Natural killer cell treated with Interleukin-12 subunit alpha and Interleukin-12 subunit beta and Interleukin-15 and Interleukin-18, amount 100 ng/mL, for 72 hours (primary cell): ENCODE measurements around the gene MRPL50. TPM values are rescaled to one million over a fixed set of nuclear protein-coding genes. Genes with fewer than 3 reads are reported as not detected.

ENCODE experiments used
- ATAC-seq, 2 donors: fragments of 150-1000 bp; cut with Tn5 transposase in 1 of 2; sonication (Bioruptor Pico), chemical (Tn5 transposase) in 1 of 2; 2 replicates each; pipeline ENCODE4 v1.10.0; 2021
- DNase-seq: peaks from one replicate; pipeline ENCODE4 v3.0.0; 2022; ENCODE audit warnings: low spot score
- H3K27ac Mint-ChIP-seq, 2 donors: 1 replicate in 1 of 2; 2 replicates in 1 of 2; pipeline ENCODE4 v1.8.0; 2022; ENCODE audit warnings: mixed read lengths in 2 of 2, mild to moderate bottlenecking in 1 of 2, moderate library complexity in 1 of 2
- H3K27me3 Mint-ChIP-seq, 2 donors: 1 replicate in 1 of 2; 2 replicates in 1 of 2; pipeline ENCODE4 v1.8.0; 2022; ENCODE audit warnings: mixed read lengths in 2 of 2
- H3K36me3 Mint-ChIP-seq: one replicate; pipeline ENCODE4 v1.8.0; 2022; ENCODE audit warnings: mixed read lengths
- H3K4me1 Mint-ChIP-seq, 2 donors: 1 replicate in 1 of 2; 2 replicates in 1 of 2; pipeline ENCODE4 v1.8.0; 2022; ENCODE audit warnings: low read depth in 2 of 2, mixed read lengths in 2 of 2, mild to moderate bottlenecking in 1 of 2
- H3K4me3 Mint-ChIP-seq: one replicate; pipeline ENCODE4 v1.8.0; 2022; ENCODE audit warnings: mixed read lengths
- H3K9me3 Mint-ChIP-seq: 2 replicates; pipeline ENCODE4 v1.8.0; 2022; ENCODE audit warnings: mixed read lengths
- total RNA-seq, 2 donors: library from RNA; stranded (reverse); gene quantifications; one replicate each; pipeline ENCODE4 v1.2.3, GENCODE V29; 2022

MRPL50 gene
- total RNA-seq, 2 donors from 2014 or later: 9.1 to 10.5 TPM

GRCh38 chr9:101381118-101381517, 17.3 kb downstream of the MRPL50 start:
- Mint-ChIP-seq H3K9me3 (peaks cover 12% of the 10 kb centered on the region), H3K27me3 (peaks cover 7 to 23% of the 10 kb centered on the region in 2 donors)

GRCh38 chr9:101380295-101380694, 18.1 kb downstream of the MRPL50 start:
- H3K4me1 Mint-ChIP-seq: no peaks in the 10 kb centered on the region
- peaks cover 11 to 28% of the 10 kb centered on the region in 2 donors for H3K27me3 Mint-ChIP-seq
- no peak overlapping the region for H3K27ac Mint-ChIP-seq
- H3K4me3 Mint-ChIP-seq: no peak overlapping the region
- no peak for ATAC-seq
- no peak for DNase-seq
- H3K36me3 Mint-ChIP-seq: peaks cover 13% of the 10 kb centered on the region
- H3K9me3 Mint-ChIP-seq: peaks cover 9% of the 10 kb centered on the region

More at GRCh38 chr9:101381118-101381517, 17.3 kb downstream of the MRPL50 start:
- DNase-seq (no peak), ATAC-seq (no peak)
- Mint-ChIP-seq H3K36me3 (peaks cover 9% of the 10 kb centered on the region), H3K27ac (no peak overlapping the region), H3K4me1 (no peaks in the 10 kb centered on the region), H3K4me3 (no peak overlapping the region)

- Mint-ChIP-seq H3K4me1 (no peaks in the 10 kb centered on the region), H3K27me3 (peaks cover 17 to 35% of the 10 kb centered on the region in 2 donors), H3K4me3 (no peak overlapping the region), H3K36me3 (peaks cover 13% of the 10 kb centered on the region), H3K9me3 (peaks cover 3% of the 10 kb centered on the region), H3K27ac (no peak overlapping the region)
- DNase-seq (no peak), ATAC-seq (no peak)
Observed at GRCh38 chr9:101376111-101376848, 22.1 kb downstream of the MRPL50 start.

GRCh38 chr9:101375546-101375945, 22.9 kb downstream of the MRPL50 start:
- Mint-ChIP-seq H3K27ac (no peak overlapping the region), H3K4me1 (no peaks in the 10 kb centered on the region), H3K36me3 (peaks cover 13% of the 10 kb centered on the region), H3K27me3 (peaks cover 19 to 39% of the 10 kb centered on the region in 2 donors), H3K4me3 (no peak overlapping the region), H3K9me3 (peaks cover 3% of the 10 kb centered on the region)
- ATAC-seq (no peak), DNase-seq (no peak)

- no peak for ATAC-seq
- no peaks in the 10 kb centered on the region for H3K9me3 Mint-ChIP-seq
- H3K4me1 Mint-ChIP-seq: no peaks in the 10 kb centered on the region
- H3K4me3 Mint-ChIP-seq: no peak overlapping the region
- peaks cover 19 to 35% of the 10 kb centered on the region in 2 donors for H3K27me3 Mint-ChIP-seq
- peaks cover 8% of the 10 kb centered on the region for H3K36me3 Mint-ChIP-seq
- H3K27ac Mint-ChIP-seq: no peak overlapping the region
- no peak for DNase-seq
Observed at GRCh38 chr9:101372327-101373118, 25.9 kb downstream of the MRPL50 start.

- no peaks in the 10 kb centered on the region for H3K9me3 Mint-ChIP-seq
- peaks cover 8% of the 10 kb centered on the region for H3K36me3 Mint-ChIP-seq
- H3K27me3 Mint-ChIP-seq: peaks cover 19 to 36% of the 10 kb centered on the region in 2 donors
- no peak for ATAC-seq
- H3K27ac Mint-ChIP-seq: no peak overlapping the region
- DNase-seq: no peak
- H3K4me1 Mint-ChIP-seq: no peaks in the 10 kb centered on the region
- no peak overlapping the region for H3K4me3 Mint-ChIP-seq
Observed at GRCh38 chr9:101371813-101372212, 26.6 kb downstream of the MRPL50 start.

- ATAC-seq (no peak), DNase-seq (no peak)
- Mint-ChIP-seq H3K27me3 (peaks cover 8 to 32% of the 10 kb centered on the region in 2 donors), H3K4me1 (no peaks in the 10 kb centered on the region), H3K27ac (no peak overlapping the region), H3K4me3 (no peak overlapping the region), H3K9me3 (no peaks in the 10 kb centered on the region), H3K36me3 (no peaks in the 10 kb centered on the region)
Observed at GRCh38 chr9:101369884-101370531, 28.4 kb downstream of the MRPL50 start.

- DNase-seq (no peak), ATAC-seq (no peak)
- H3K4me3 Mint-ChIP-seq: no peak overlapping the region
- no peaks in the 10 kb centered on the region for H3K4me1 Mint-ChIP-seq
- H3K27ac Mint-ChIP-seq: no peak overlapping the region
- H3K9me3 Mint-ChIP-seq: no peaks in the 10 kb centered on the region
- H3K27me3 Mint-ChIP-seq: peaks cover 9 to 32% of the 10 kb centered on the region in 2 donors
- no peaks in the 10 kb centered on the region for H3K36me3 Mint-ChIP-seq
Observed at GRCh38 chr9:101369286-101369685, 29.1 kb downstream of the MRPL50 start.

- ATAC-seq (no peak), DNase-seq (no peak)
- H3K4me1 Mint-ChIP-seq: no peaks in the 10 kb centered on the region
- no peaks in the 10 kb centered on the region for H3K36me3 Mint-ChIP-seq
- H3K9me3 Mint-ChIP-seq: no peaks in the 10 kb centered on the region
- no peak overlapping the region for H3K27ac Mint-ChIP-seq
- peaks cover 11 to 32% of the 10 kb centered on the region in 2 donors for H3K27me3 Mint-ChIP-seq
- no peak overlapping the region for H3K4me3 Mint-ChIP-seq
Observed at GRCh38 chr9:101367323-101367722, 31.1 kb downstream of the MRPL50 start.

- peaks cover 7 to 25% of the 10 kb centered on the region in 2 donors for H3K27me3 Mint-ChIP-seq
- DNase-seq (no peak), ATAC-seq (no peak)
- H3K9me3 Mint-ChIP-seq: no peaks in the 10 kb centered on the region
- H3K4me3 Mint-ChIP-seq: no peak overlapping the region
- no peaks in the 10 kb centered on the region for H3K4me1 Mint-ChIP-seq
- no peaks in the 10 kb centered on the region for H3K36me3 Mint-ChIP-seq
- H3K27ac Mint-ChIP-seq: no peak overlapping the region
Observed at GRCh38 chr9:101366038-101366756, 32.2 kb downstream of the MRPL50 start.

- Mint-ChIP-seq H3K36me3 (no peaks in the 10 kb centered on the region), H3K9me3 (no peaks in the 10 kb centered on the region), H3K4me1 (no peaks in the 10 kb centered on the region), H3K27me3 (peaks cover 6 to 18% of the 10 kb centered on the region in 2 donors), H3K4me3 (no peak overlapping the region), H3K27ac (no peak overlapping the region)
- no peak for ATAC-seq
- DNase-seq: no peak
Observed at GRCh38 chr9:101365181-101365580, 33.2 kb downstream of the MRPL50 start.

GRCh38 chr9:101362450-101362849, 36.0 kb downstream of the MRPL50 start:
- no peak for ATAC-seq
- no peak for DNase-seq
- no peaks in the 10 kb centered on the region for H3K4me1 Mint-ChIP-seq
- H3K27me3 Mint-ChIP-seq: peaks cover 6 to 10% of the 10 kb centered on the region in 2 donors
- no peak overlapping the region for H3K27ac Mint-ChIP-seq
- H3K9me3 Mint-ChIP-seq: no peaks in the 10 kb centered on the region
- H3K4me3 Mint-ChIP-seq: no peak overlapping the region
- no peaks in the 10 kb centered on the region for H3K36me3 Mint-ChIP-seq

- ATAC-seq (no peak), DNase-seq (no peak)
- Mint-ChIP-seq H3K4me1 (no peaks in the 10 kb centered on the region), H3K9me3 (no peaks in the 10 kb centered on the region), H3K27me3 (peaks cover 0 to 6% of the 10 kb centered on the region in 2 donors), H3K36me3 (no peaks in the 10 kb centered on the region), H3K4me3 (no peak overlapping the region), H3K27ac (no peak overlapping the region)
Observed at GRCh38 chr9:101360647-101361046, 37.8 kb downstream of the MRPL50 start.
